IgD-negative memory B cell (primary cell): ENCODE results near the gene BTBD10. TPM values are rescaled to one million over a fixed set of nuclear protein-coding genes. Genes with fewer than 3 reads are reported as not detected.
A peak's percentile ranks its signal among the peaks of the same experiment; 100 is the strongest.

Experiments used
- H3K27ac Mint-ChIP-seq, 3 donors: one replicate each; pipeline ENCODE4 v1.8.0; 2020 to 2022; ENCODE audit warnings: mild to moderate bottlenecking in 3 of 3, mixed read lengths in 3 of 3, moderate library complexity in 1 of 3
- H3K27me3 Mint-ChIP-seq: one replicate; pipeline ENCODE4 v1.8.0; 2021; ENCODE audit warnings: mixed read lengths
- H3K36me3 Mint-ChIP-seq: one replicate; pipeline ENCODE4 v1.8.0; 2020; ENCODE audit warnings: mild to moderate bottlenecking, mixed read lengths
- H3K4me1 Mint-ChIP-seq, 3 donors: one replicate each; pipeline ENCODE4 v1.8.0; 2020 to 2022; ENCODE audit warnings: mixed read lengths in 3 of 3, mild to moderate bottlenecking in 1 of 3
- H3K4me3 Mint-ChIP-seq, 4 donors: one replicate each; pipeline ENCODE4 v1.8.0; 2020 to 2022; ENCODE audit warnings: mild to moderate bottlenecking in 4 of 4, mixed read lengths in 4 of 4, moderate library complexity in 3 of 4
- H3K9me3 Mint-ChIP-seq, 3 donors: one replicate each; pipeline ENCODE4 v1.8.0; 2020 to 2021; ENCODE audit warnings: mixed read lengths in 3 of 3, mild to moderate bottlenecking in 1 of 3
- polyA plus RNA-seq: library from polyadenylated mRNA; unstranded; fragments of 300-500 nt; fragmentation: Illumina TruSeq; gene quantifications from one replicate; pipeline ENCODE4 v1.2.3, GENCODE V29; 2021

Gene BTBD10
- polyA plus RNA-seq, 1 donor from 2014 or later: 12.5 TPM

DNA sequence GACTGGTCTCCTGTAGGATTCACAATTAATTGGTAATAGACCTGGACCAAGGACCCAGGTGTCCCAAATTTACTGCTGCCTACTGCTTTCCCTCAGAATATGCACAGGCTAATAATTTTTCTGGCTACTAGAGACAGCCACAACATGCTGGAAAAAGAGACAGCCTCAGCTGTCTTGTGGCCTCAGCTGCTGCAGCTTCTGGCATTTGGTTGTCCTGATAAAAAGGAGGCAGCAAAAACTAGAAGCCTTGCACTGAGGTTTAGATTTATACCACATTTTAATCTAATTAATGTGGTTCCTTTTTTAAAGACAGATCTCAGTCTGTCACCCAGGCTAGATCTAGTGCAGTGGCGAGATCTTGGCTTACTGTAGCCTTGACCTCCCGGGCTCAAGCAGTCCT lies 89.8 kb downstream of the BTBD10 start:
- Mint-ChIP-seq H3K27ac (no peak overlapping the region), H3K36me3 (no peaks in the 10 kb centered on the region), H3K4me3 (no peak overlapping the region), H3K9me3 (no peaks in the 10 kb centered on the region), H3K4me1 (no peaks in the 10 kb centered on the region), H3K27me3 (no peaks in the 10 kb centered on the region)

DNA sequence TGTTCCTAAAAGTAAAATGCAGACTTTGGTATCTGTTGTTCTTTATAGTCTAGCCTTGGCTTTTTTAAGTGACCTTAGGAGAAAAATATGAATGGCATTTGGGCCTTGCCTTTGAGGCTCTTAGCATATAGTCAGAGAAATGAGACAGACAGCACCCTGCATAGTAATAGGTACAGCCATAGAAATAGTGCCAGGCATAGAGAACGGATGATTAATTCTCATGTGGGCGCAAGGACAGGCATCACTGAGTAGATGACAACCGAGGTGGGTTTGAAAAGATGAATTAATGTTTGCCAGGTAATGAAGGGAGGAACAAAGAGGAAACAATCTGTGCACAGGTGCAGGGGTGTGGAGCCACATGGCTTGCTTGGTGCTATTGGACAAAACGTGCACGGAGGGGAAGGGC lies 95.0 kb downstream of the BTBD10 start:
- H3K9me3 Mint-ChIP-seq: no peaks in the 10 kb centered on the region
- H3K27ac Mint-ChIP-seq: no peak overlapping the region
- no peak overlapping the region for H3K4me3 Mint-ChIP-seq
- H3K4me1 Mint-ChIP-seq: peaks cover 0 to 2% (median 0%) of the 10 kb centered on the region in 3 donors
- no peaks in the 10 kb centered on the region for H3K27me3 Mint-ChIP-seq
- no peaks in the 10 kb centered on the region for H3K36me3 Mint-ChIP-seq

GRCh38 chr11:13367115-13367514 lies 95.9 kb downstream of the BTBD10 start:
- H3K36me3 Mint-ChIP-seq: no peaks in the 10 kb centered on the region
- H3K9me3 Mint-ChIP-seq: no peaks in the 10 kb centered on the region
- H3K27me3 Mint-ChIP-seq: no peaks in the 10 kb centered on the region
- peak overlapping the region in 1 of 4 donors; percentile 19 for H3K4me3 Mint-ChIP-seq
- peaks cover 0 to 2% (median 0%) of the 10 kb centered on the region in 3 donors for H3K4me1 Mint-ChIP-seq
- no peak overlapping the region for H3K27ac Mint-ChIP-seq

- Mint-ChIP-seq H3K36me3 (no peaks in the 10 kb centered on the region), H3K9me3 (no peaks in the 10 kb centered on the region), H3K27me3 (no peaks in the 10 kb centered on the region), H3K4me3 (no peak overlapping the region), H3K27ac (no peak overlapping the region), H3K4me1 (peaks cover 0 to 2% (median 0%) of the 10 kb centered on the region in 3 donors)
Observed at GRCh38 chr11:13366266-13367026, 96.6 kb downstream of the BTBD10 start.

DNA sequence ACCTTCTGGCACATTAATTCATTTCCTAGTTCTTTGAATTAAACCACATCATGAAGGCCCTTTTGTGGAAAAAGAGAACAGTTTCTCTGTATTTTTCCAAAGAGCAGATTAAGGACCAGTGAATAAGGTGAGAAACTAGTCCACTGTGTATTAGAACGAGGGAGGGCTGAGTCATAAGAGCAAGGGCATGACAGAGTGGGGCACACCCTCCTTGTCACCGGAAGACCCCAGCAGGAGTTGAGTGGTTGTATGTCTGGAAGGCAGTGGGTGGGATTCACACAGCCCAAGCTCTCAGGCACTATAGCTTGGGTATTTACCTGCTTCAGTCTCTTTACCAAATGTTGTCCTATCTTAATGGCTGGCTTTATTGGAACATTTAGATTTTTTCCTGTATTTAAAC lies 98.6 kb downstream of the BTBD10 start:
- Mint-ChIP-seq H3K4me3 (no peak overlapping the region), H3K27me3 (no peaks in the 10 kb centered on the region), H3K9me3 (no peaks in the 10 kb centered on the region), H3K27ac (peak overlapping the region in 1 of 3 donors; percentile 47), H3K36me3 (peaks cover 3% of the 10 kb centered on the region), H3K4me1 (peaks cover 0 to 2% (median 0%) of the 10 kb centered on the region in 3 donors)

- no peak overlapping the region for H3K4me3 Mint-ChIP-seq
- H3K36me3 Mint-ChIP-seq: peaks cover 4% of the 10 kb centered on the region
- no peaks in the 10 kb centered on the region for H3K27me3 Mint-ChIP-seq
- peak overlapping the region in 1 of 3 donors; percentile 20 for H3K27ac Mint-ChIP-seq
- H3K4me1 Mint-ChIP-seq: peaks cover 0 to 2% (median 0%) of the 10 kb centered on the region in 3 donors
- no peaks in the 10 kb centered on the region for H3K9me3 Mint-ChIP-seq
Observed at GRCh38 chr11:13362596-13363109, 100.4 kb downstream of the BTBD10 start.

GRCh38 chr11:13358596-13359270 lies 104.3 kb downstream of the BTBD10 start:
- Mint-ChIP-seq H3K4me3 (no peak overlapping the region), H3K9me3 (no peaks in the 10 kb centered on the region), H3K36me3 (peaks cover 12% of the 10 kb centered on the region), H3K4me1 (no peaks in the 10 kb centered on the region), H3K27ac (no peak overlapping the region), H3K27me3 (no peaks in the 10 kb centered on the region)

GRCh38 chr11:13357232-13357631 lies 105.8 kb downstream of the BTBD10 start:
- Mint-ChIP-seq H3K4me1 (no peaks in the 10 kb centered on the region), H3K27ac (no peak overlapping the region), H3K4me3 (no peak overlapping the region), H3K36me3 (peaks cover 12% of the 10 kb centered on the region), H3K9me3 (no peaks in the 10 kb centered on the region), H3K27me3 (no peaks in the 10 kb centered on the region)

- no peak overlapping the region for H3K27ac Mint-ChIP-seq
- H3K9me3 Mint-ChIP-seq: no peaks in the 10 kb centered on the region
- no peaks in the 10 kb centered on the region for H3K4me1 Mint-ChIP-seq
- peaks cover 14% of the 10 kb centered on the region for H3K36me3 Mint-ChIP-seq
- H3K27me3 Mint-ChIP-seq: no peaks in the 10 kb centered on the region
- H3K4me3 Mint-ChIP-seq: no peak overlapping the region
Observed at GRCh38 chr11:13355191-13355590, 107.8 kb downstream of the BTBD10 start.

DNA sequence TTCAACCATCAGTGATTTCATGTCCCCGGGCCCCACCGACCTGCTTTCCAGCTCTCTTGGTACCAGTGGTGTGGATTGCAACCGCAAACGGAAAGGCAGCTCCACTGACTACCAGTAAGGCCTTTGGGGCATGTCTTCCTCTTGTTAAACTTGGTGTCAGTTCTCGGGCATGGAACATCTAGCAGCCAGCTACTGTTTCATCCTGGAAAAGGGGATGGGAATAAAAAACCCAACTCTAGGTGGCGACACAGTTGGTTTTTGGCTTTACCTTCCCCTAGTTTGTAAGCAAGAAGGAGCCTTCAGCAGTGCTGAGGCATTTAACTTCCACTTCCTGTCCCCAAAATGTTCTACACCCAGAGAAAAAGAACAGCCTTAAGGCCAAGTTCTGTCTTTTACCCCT lies 108.7 kb downstream of the BTBD10 start:
- H3K27ac Mint-ChIP-seq: peak overlapping the region in 1 of 3 donors; percentile 71
- H3K9me3 Mint-ChIP-seq: no peaks in the 10 kb centered on the region
- no peaks in the 10 kb centered on the region for H3K27me3 Mint-ChIP-seq
- no peaks in the 10 kb centered on the region for H3K4me1 Mint-ChIP-seq
- H3K4me3 Mint-ChIP-seq: no peak overlapping the region
- H3K36me3 Mint-ChIP-seq: peaks cover 11% of the 10 kb centered on the region

GRCh38 chr11:13352711-13353110 lies 110.3 kb downstream of the BTBD10 start:
- Mint-ChIP-seq H3K36me3 (peaks cover 11% of the 10 kb centered on the region), H3K27me3 (no peaks in the 10 kb centered on the region), H3K4me3 (no peak overlapping the region), H3K27ac (no peak overlapping the region), H3K4me1 (peaks cover 6 to 10% (median 10%) of the 10 kb centered on the region in 3 donors), H3K9me3 (no peaks in the 10 kb centered on the region)

DNA sequence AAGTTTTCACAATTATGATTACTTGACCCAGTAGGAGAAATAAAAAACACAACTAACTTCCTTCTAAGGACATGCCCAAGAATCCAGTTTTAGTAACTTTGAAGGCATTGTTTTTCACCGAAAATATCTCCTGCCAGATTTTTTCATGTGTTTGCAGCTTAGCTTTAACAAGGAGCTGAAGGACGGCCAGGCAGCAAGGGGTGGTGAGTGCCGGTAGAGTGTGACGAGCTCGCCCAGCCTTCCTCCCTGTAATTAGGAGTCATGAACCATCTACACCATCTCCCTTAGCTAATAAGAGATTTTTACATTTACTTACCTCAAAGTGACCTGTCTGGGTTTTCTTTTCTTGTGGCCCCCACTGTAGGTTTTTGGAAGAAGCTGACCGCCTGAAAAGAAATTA lies 113.4 kb downstream of the BTBD10 start:
- no peaks in the 10 kb centered on the region for H3K9me3 Mint-ChIP-seq
- H3K27ac Mint-ChIP-seq: no peak overlapping the region
- H3K4me3 Mint-ChIP-seq: no peak overlapping the region
- H3K36me3 Mint-ChIP-seq: peaks cover 4% of the 10 kb centered on the region
- no peaks in the 10 kb centered on the region for H3K27me3 Mint-ChIP-seq
- peaks cover 10 to 11% (median 11%) of the 10 kb centered on the region in 3 donors for H3K4me1 Mint-ChIP-seq

- H3K4me1 Mint-ChIP-seq: peaks cover 11 to 14% (median 14%) of the 10 kb centered on the region in 3 donors
- H3K36me3 Mint-ChIP-seq: peaks cover 4% of the 10 kb centered on the region
- no peak overlapping the region for H3K4me3 Mint-ChIP-seq
- no peaks in the 10 kb centered on the region for H3K27me3 Mint-ChIP-seq
- no peaks in the 10 kb centered on the region for H3K9me3 Mint-ChIP-seq
- no peak overlapping the region for H3K27ac Mint-ChIP-seq
Observed at GRCh38 chr11:13349046-13349445, 114.0 kb downstream of the BTBD10 start.

GRCh38 chr11:13348305-13348704 lies 114.7 kb downstream of the BTBD10 start:
- H3K9me3 Mint-ChIP-seq: no peaks in the 10 kb centered on the region
- H3K36me3 Mint-ChIP-seq: peaks cover 4% of the 10 kb centered on the region
- peak overlapping the region in 2 of 3 donors; percentile 19 to 89 for H3K27ac Mint-ChIP-seq
- H3K27me3 Mint-ChIP-seq: no peaks in the 10 kb centered on the region
- H3K4me3 Mint-ChIP-seq: peak overlapping the region in 1 of 4 donors; percentile 77
- peaks cover 15 to 17% (median 15%) of the 10 kb centered on the region in 3 donors for H3K4me1 Mint-ChIP-seq

DNA sequence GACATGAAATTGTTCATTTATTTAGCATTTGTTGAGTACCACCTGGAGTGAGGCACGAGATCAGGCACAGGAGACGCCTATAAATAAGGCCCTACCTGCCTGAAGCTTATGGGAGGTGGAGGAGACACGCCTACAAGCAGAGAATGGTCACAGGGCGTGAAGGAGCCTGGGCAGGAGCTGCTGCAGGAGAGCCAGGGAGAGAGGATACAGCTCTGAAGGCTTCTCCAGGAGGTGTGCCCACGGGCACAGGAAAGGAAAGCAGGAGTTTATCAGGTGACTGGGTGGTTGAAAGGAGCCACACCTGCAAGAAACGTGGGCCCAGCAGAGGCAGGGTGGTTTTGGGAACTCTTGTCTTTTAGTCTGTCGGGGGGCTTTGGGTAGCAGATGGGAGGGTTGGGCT lies 115.1 kb downstream of the BTBD10 start:
- Mint-ChIP-seq H3K27me3 (no peaks in the 10 kb centered on the region), H3K27ac (peak overlapping the region in 1 of 3 donors; percentile 89), H3K9me3 (no peaks in the 10 kb centered on the region), H3K4me3 (no peak overlapping the region), H3K36me3 (peaks cover 4% of the 10 kb centered on the region), H3K4me1 (peaks cover 18 to 21% (median 19%) of the 10 kb centered on the region in 3 donors)
